Measurements from ENCODE around the gene PRDM10. TPM values are rescaled to one million over a fixed set of nuclear protein-coding genes. Genes with fewer than 3 reads are reported as not detected.
"Not testable (repeated sequence)": the region's sequence is repeated elsewhere in the genome, so short reads cannot be mapped to it uniquely, and the experiment has no call there.

The PRDM10 gene
- total RNA-seq, 1 experiment from 2014 or later = 7.7 TPM

DNA sequence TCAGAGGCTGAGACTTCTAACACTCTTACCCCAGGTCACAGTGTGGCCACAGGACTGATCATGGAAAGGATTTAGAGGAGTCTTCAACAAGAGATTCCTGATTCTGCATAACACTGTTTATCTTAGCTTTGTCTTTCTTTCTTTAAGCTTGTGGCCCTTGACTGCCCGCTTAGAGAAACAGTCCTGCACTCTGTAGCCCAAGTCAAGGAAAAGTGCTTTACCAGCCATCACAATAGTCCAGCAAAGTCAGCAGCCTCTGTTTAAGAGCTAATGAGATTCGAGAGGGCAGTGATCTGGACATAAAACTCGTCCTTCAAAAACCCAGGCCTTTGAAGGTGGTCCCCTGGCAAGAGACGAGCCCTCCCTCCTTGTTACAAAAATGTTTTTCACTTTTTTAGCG lies 30.0 kb downstream of the PRDM10 start:
- H4K91ac ChIP-seq (ENCODE audit: insufficient read length, low read depth, low read length) = no peak overlapping the region
- Mint-ChIP-seq H3K4me3 (no peak overlapping the region), H3K27ac (peak overlapping the region; percentile 10 to 81 (median 78); a peak in 5 of 7 replicates), H3K4me1 (peaks cover 25 to 26% of the 10 kb centered on the region in 2 experiments), H3K36me3 (ENCODE audit: insufficient read depth in 1 of 3, low read depth in 3 of 3) (peaks cover 5 to 9% (median 8%) of the 10 kb centered on the region in 3 experiments; a peak in 3 of 7 replicates), H3K27me3 (ENCODE audit: low read depth) (no peaks in the 10 kb centered on the region; the same call in 1 of the 2 replicates), H3K9me3 (no peaks in the 10 kb centered on the region)
- H3K9me3 ChIP-seq (ENCODE audit: control insufficient read depth, low read depth, low read length) = no peaks in the 10 kb centered on the region
- no peak overlapping the region for H3K14ac ChIP-seq (ENCODE audit: insufficient read depth, low read length)
- H2AFZ ChIP-seq (ENCODE audit: low read length) = no peak overlapping the region
- peaks cover 2% of the 10 kb centered on the region; the same call in 1 of the 2 replicates for H3K4me1 ChIP-seq (ENCODE audit: insufficient read depth, low read length)
- H3K4me2 ChIP-seq (ENCODE audit: insufficient read depth, insufficient read length, low read length) = no peak overlapping the region
- TF ChIP-seq, protein P1, sequence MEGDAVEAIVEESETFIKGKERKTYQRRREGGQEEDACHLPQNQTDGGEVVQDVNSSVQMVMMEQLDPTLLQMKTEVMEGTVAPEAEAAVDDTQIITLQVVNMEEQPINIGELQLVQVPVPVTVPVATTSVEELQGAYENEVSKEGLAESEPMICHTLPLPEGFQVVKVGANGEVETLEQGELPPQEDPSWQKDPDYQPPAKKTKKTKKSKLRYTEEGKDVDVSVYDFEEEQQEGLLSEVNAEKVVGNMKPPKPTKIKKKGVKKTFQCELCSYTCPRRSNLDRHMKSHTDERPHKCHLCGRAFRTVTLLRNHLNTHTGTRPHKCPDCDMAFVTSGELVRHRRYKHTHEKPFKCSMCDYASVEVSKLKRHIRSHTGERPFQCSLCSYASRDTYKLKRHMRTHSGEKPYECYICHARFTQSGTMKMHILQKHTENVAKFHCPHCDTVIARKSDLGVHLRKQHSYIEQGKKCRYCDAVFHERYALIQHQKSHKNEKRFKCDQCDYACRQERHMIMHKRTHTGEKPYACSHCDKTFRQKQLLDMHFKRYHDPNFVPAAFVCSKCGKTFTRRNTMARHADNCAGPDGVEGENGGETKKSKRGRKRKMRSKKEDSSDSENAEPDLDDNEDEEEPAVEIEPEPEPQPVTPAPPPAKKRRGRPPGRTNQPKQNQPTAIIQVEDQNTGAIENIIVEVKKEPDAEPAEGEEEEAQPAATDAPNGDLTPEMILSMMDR (conservative IDR thresholded peaks at IDR 0.05) = no peak
- WGBS (ENCODE audit: extremely low coverage, insufficient read length, low lambda C conversion rate) = no CpG with 5 or more reads among the region's 5 CpGs
- no peak overlapping the region for H2BK5ac ChIP-seq (ENCODE audit: insufficient read length, low read length)
- no peak overlapping the region for H4K8ac ChIP-seq (replicated peaks; ENCODE audit: insufficient read length, low read depth, low read length)
- no peak overlapping the region for H3K9ac ChIP-seq (ENCODE audit: extremely low read depth, insufficient read length, low read length)
- no peak for DNase-seq
- H3K27me3 ChIP-seq (ENCODE audit: insufficient read depth, low read length) = no peaks in the 10 kb centered on the region
- H3K4ac ChIP-seq (ENCODE audit: low read depth, low read length) = no peak overlapping the region
- H3K23ac ChIP-seq (ENCODE audit: insufficient read length, low read depth, low read length) = no peak overlapping the region
- no peak overlapping the region for H3T11ph ChIP-seq (ENCODE audit: low read length)
- no peak overlapping the region for H2BK20ac ChIP-seq (ENCODE audit: low read depth, low read length, poor library complexity, severe bottlenecking)
- H2BK15ac ChIP-seq (ENCODE audit: low read depth, low read length) = no peak overlapping the region
- H3K56ac ChIP-seq (ENCODE audit: insufficient read length, low read depth, low read length) = no peak overlapping the region
- no peaks in the 10 kb centered on the region; the same call in 1 of the 2 replicates for H3K79me2 ChIP-seq (ENCODE audit: insufficient read depth, low read length)
- H3K79me1 ChIP-seq (ENCODE audit: insufficient read depth, low read depth, low read length, poor library complexity, severe bottlenecking) = peaks cover 3% of the 10 kb centered on the region
- H3K27ac ChIP-seq (ENCODE audit: insufficient read length, low read depth, low read length) = no peak overlapping the region
- no peaks in the 10 kb centered on the region for H3K23me2 ChIP-seq (ENCODE audit: insufficient read length, low read depth, low read length, poor library complexity, severe bottlenecking)
- H4K20me1 ChIP-seq (ENCODE audit: control insufficient read depth, insufficient read depth, insufficient read length) = no peaks in the 10 kb centered on the region
- H2BK120ac ChIP-seq (ENCODE audit: low read depth, low read length, poor library complexity, severe bottlenecking) = no peak overlapping the region
- no peak overlapping the region for H3K18ac ChIP-seq (ENCODE audit: insufficient read length, low read depth, low read length)
- H2BK12ac ChIP-seq (ENCODE audit: insufficient read length, low read depth, low read length) = no peak overlapping the region
- H4K5ac ChIP-seq (ENCODE audit: insufficient read length, low read depth, low read length) = no peak overlapping the region
- no peak overlapping the region for H2AK5ac ChIP-seq (ENCODE audit: insufficient read length, low read length)

DNA sequence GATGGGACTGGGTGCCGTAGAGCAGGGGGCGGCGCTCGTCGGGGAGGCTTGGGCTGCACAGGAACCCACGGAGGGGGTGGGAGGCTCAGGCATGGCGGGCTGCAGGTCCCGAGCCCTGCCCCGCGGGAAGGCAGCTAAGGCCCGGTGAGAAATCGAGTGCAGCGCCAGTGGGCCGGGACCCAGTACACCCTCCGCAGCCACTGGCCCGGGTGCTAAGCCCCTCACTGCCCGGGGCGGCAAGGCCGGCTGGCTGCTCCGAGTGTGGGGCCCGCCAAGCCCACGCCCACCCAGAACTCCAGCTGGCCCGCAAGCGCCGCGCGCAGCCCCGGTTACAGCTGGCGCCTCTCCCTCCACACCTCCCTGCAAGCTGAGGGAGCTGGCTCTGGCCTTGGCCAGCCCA lies 30.8 kb downstream of the PRDM10 start:
- not testable (repeated sequence) for H3K79me2 ChIP-seq (ENCODE audit: insufficient read depth, low read length); H2BK5ac ChIP-seq (ENCODE audit: insufficient read length, low read length); H4K20me1 ChIP-seq (ENCODE audit: control insufficient read depth, insufficient read depth, insufficient read length); H4K8ac ChIP-seq (replicated peaks; ENCODE audit: insufficient read length, low read depth, low read length); H2BK12ac ChIP-seq (ENCODE audit: insufficient read length, low read depth, low read length); H3K27ac ChIP-seq (ENCODE audit: insufficient read length, low read depth, low read length); H3K27me3 Mint-ChIP-seq (ENCODE audit: low read depth); H2BK120ac ChIP-seq (ENCODE audit: low read depth, low read length, poor library complexity, severe bottlenecking); H2BK20ac ChIP-seq (ENCODE audit: low read depth, low read length, poor library complexity, severe bottlenecking); H3K56ac ChIP-seq (ENCODE audit: insufficient read length, low read depth, low read length); H2AFZ ChIP-seq (ENCODE audit: low read length); H3K9ac ChIP-seq (ENCODE audit: extremely low read depth, insufficient read length, low read length); H3K79me1 ChIP-seq (ENCODE audit: insufficient read depth, low read depth, low read length, poor library complexity, severe bottlenecking); H3K18ac ChIP-seq (ENCODE audit: insufficient read length, low read depth, low read length); H3K23ac ChIP-seq (ENCODE audit: insufficient read length, low read depth, low read length); H4K91ac ChIP-seq (ENCODE audit: insufficient read length, low read depth, low read length); H4K5ac ChIP-seq (ENCODE audit: insufficient read length, low read depth, low read length); H3K14ac ChIP-seq (ENCODE audit: insufficient read depth, low read length); H3K9me3 Mint-ChIP-seq; H3K4me1 ChIP-seq (ENCODE audit: insufficient read depth, low read length); H3K4ac ChIP-seq (ENCODE audit: low read depth, low read length); H3K27me3 ChIP-seq (ENCODE audit: insufficient read depth, low read length); H3K9me3 ChIP-seq (ENCODE audit: control insufficient read depth, low read depth, low read length); H3K23me2 ChIP-seq (ENCODE audit: insufficient read length, low read depth, low read length, poor library complexity, severe bottlenecking); DNase-seq; H2AK5ac ChIP-seq (ENCODE audit: insufficient read length, low read length); H3T11ph ChIP-seq (ENCODE audit: low read length); H3K4me2 ChIP-seq (ENCODE audit: insufficient read depth, insufficient read length, low read length); H3K4me3 Mint-ChIP-seq; H3K27ac Mint-ChIP-seq; H3K36me3 Mint-ChIP-seq (ENCODE audit: insufficient read depth in 1 of 3, low read depth in 3 of 3); H2BK15ac ChIP-seq (ENCODE audit: low read depth, low read length)
- WGBS (ENCODE audit: extremely low coverage, insufficient read length, low lambda C conversion rate) = no CpG with 5 or more reads among the region's 29 CpGs
- H3K4me1 Mint-ChIP-seq = peaks cover 25 to 26% of the 10 kb centered on the region in 2 experiments

Measured in H9 (cell line).